Measurements from ENCODE around the gene RNASE7.
"Not testable (repeated sequence)": the region's sequence is repeated elsewhere in the genome, so short reads cannot be mapped to it uniquely, and the experiment has no call there.

RNASE7 gene

GRCh38 chr14:21041676-21042433 is at the start of gene RNASE7:
TSS of gene RNASE7 (plus strand) at chr14:21042362. CDS start at chr14:21042993, 631 bp downstream.
- no peak for DNase-seq

- no peak for DNase-seq
Observed at GRCh38 chr14:20996521-20996920, 45.6 kb upstream of the RNASE7 start.

- no peak for DNase-seq
Observed at GRCh38 chr14:20997115-20997514, 45.0 kb upstream of the RNASE7 start.

GRCh38 chr14:20997564-20997963 is 44.6 kb upstream of the RNASE7 start:
- no peak for DNase-seq

- no peak for DNase-seq
Observed at GRCh38 chr14:20998139-20998538, 44.0 kb upstream of the RNASE7 start.

GRCh38 chr14:20998674-20999366 is 43.3 kb upstream of the RNASE7 start, which contains the start of gene SLC39A2:
TSS of gene SLC39A2 (plus strand) at chr14:20999293. CDS start at chr14:20999447, 154 bp downstream.
- no peak for DNase-seq

- no peak for DNase-seq
Observed at GRCh38 chr14:20999591-20999990, 42.6 kb upstream of the RNASE7 start.

GRCh38 chr14:21001218-21001617 is 40.9 kb upstream of the RNASE7 start:
- no peak for DNase-seq

GRCh38 chr14:21003788-21004346 is 38.3 kb upstream of the RNASE7 start:
- no peak for DNase-seq

GRCh38 chr14:21009721-21010120 is 32.4 kb upstream of the RNASE7 start:
- not testable (repeated sequence) for DNase-seq

- DNase-seq: no peak
Observed at GRCh38 chr14:21011136-21011535, 31.0 kb upstream of the RNASE7 start.

- peak; percentile 73 for DNase-seq
Observed at GRCh38 chr14:21014761-21015190, 27.4 kb upstream of the RNASE7 start.

- DNase-seq: no peak
Observed at GRCh38 chr14:21015312-21015711, 26.9 kb upstream of the RNASE7 start.

- no peak for DNase-seq
Observed at GRCh38 chr14:21016413-21017190, 25.6 kb upstream of the RNASE7 start.

GRCh38 chr14:21017528-21018245 is 24.5 kb upstream of the RNASE7 start:
- DNase-seq: no peak

- no peak for DNase-seq
Observed at GRCh38 chr14:21018286-21018685, 23.9 kb upstream of the RNASE7 start.

- DNase-seq: no peak
Observed at GRCh38 chr14:21018781-21019180, 23.4 kb upstream of the RNASE7 start.

GRCh38 chr14:21019366-21019765 is 22.8 kb upstream of the RNASE7 start:
- DNase-seq: no peak

- DNase-seq: no peak
Observed at GRCh38 chr14:21020977-21021545, 21.1 kb upstream of the RNASE7 start.

GRCh38 chr14:21022686-21023085 is 19.5 kb upstream of the RNASE7 start:
- no peak for DNase-seq

GRCh38 chr14:21023174-21023573 is 19.0 kb upstream of the RNASE7 start:
- DNase-seq: no peak

Measured in activated CD4-positive, alpha-beta T cell treated with anti-CD3 and anti-CD28 coated beads, Interleukin-10, Interleukin-2, amounts not matched to agents 100 ng/mL and 50 ng/mL, durations not matched to agents 16 hours and 8 hours (primary cell).